IPS-18a (cell line): ENCODE results near the gene PIK3CG.
"Not testable (repeated sequence)": the region's sequence is repeated elsewhere in the genome, so short reads cannot be mapped to it uniquely, and the experiment has no call there.

Experiments
- H3K27ac ChIP-seq: one replicate; pipeline ENCODE4 v1.5.1; 2013; ENCODE audit warnings: low read length
- H3K27me3 ChIP-seq: one replicate; pipeline ENCODE4 v1.6.1; 2013; ENCODE audit warnings: mild to moderate bottlenecking, low read length; ENCODE audit not compliant: control insufficient read depth, insufficient read depth
- H3K36me3 ChIP-seq: one replicate; pipeline ENCODE4 v1.6.1; 2013; ENCODE audit warnings: low read depth, low read length; ENCODE audit not compliant: control insufficient read depth
- H3K4me1 ChIP-seq: one replicate; pipeline ENCODE4 v1.6.1; 2013; ENCODE audit warnings: low read depth, low read length; ENCODE audit not compliant: control insufficient read depth
- H3K4me3 ChIP-seq: one replicate; pipeline ENCODE4 v1.5.1; 2013; ENCODE audit warnings: low read length
- H3K9ac ChIP-seq: one replicate; pipeline ENCODE4 v1.6.1; 2013; ENCODE audit warnings: mild to moderate bottlenecking, low read length, moderate library complexity
- H3K9me3 ChIP-seq: one replicate; pipeline ENCODE4 v1.6.1; 2013; ENCODE audit warnings: low read depth, low read length; ENCODE audit not compliant: control insufficient read depth

Gene PIK3CG

DNA sequence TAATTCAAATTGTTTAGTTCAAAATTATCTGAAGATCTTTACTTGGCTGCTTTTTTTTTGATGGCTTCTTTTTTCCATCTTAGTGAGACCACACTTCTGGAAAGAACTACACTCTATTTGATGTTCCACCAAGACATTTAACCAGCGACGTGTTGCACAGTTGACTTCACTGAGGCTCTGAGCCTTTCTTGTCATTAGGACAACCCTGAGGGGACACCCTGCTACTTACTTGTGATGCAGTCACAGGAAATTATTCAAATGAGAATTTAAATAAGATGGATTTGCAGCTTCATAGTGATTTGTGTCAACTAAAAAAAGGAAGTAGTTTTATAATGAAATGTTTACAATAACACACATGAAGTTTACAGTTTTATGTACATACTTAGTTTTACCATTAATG, 25.6 kb upstream of the PIK3CG start:
- H3K27ac ChIP-seq: no peak overlapping the region

DNA sequence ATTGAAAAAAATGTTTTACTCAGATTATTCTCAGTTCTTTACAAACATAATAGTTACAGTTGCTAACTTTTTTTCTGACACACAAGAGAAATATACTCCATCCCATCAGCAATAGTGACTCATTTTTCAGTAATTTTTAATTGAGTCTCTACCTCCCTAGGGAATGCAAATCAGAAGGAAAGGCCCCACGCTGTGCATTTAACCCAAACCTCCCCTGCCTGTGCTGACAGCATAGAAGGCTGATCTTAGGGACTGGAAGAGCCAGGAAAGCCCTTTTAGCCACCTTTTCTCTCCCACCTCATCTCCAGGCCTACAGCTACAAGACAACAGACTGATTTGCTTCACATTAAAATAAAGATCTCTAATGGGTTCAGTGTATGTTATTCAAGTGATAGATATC, 24.7 kb upstream of the PIK3CG start:
- peaks cover 27% of the 10 kb centered on the region for H3K4me1 ChIP-seq
- no peak overlapping the region for H3K9ac ChIP-seq
- peaks cover 3% of the 10 kb centered on the region for H3K9me3 ChIP-seq
- no peaks in the 10 kb centered on the region for H3K36me3 ChIP-seq
- no peak overlapping the region for H3K4me3 ChIP-seq
- no peaks in the 10 kb centered on the region for H3K27me3 ChIP-seq
- no peak overlapping the region for H3K27ac ChIP-seq

More for the DNA sequence above, 25.6 kb upstream of the PIK3CG start:
- Histone ChIP-seq H3K4me3 (no peak overlapping the region), H3K9ac (no peak overlapping the region), H3K4me1 (peaks cover 27% of the 10 kb centered on the region), H3K27me3 (no peaks in the 10 kb centered on the region), H3K36me3 (no peaks in the 10 kb centered on the region), H3K9me3 (peaks cover 3% of the 10 kb centered on the region)

- H3K9ac ChIP-seq: no peak overlapping the region
- no peaks in the 10 kb centered on the region for H3K27me3 ChIP-seq
- no peak overlapping the region for H3K27ac ChIP-seq
These were observed 23.1 kb upstream of the PIK3CG start for GRCh38 chr7:106841896-106842390.

GRCh38 chr7:106844279-106844997, 20.6 kb upstream of the PIK3CG start:
- no peak overlapping the region for H3K4me3 ChIP-seq
- no peak overlapping the region for H3K9ac ChIP-seq
- H3K9me3 ChIP-seq: no peaks in the 10 kb centered on the region
- H3K36me3 ChIP-seq: no peaks in the 10 kb centered on the region
- peaks cover 26% of the 10 kb centered on the region for H3K4me1 ChIP-seq
- no peaks in the 10 kb centered on the region for H3K27me3 ChIP-seq
- H3K27ac ChIP-seq: no peak overlapping the region

More at GRCh38 chr7:106841896-106842390, 23.1 kb upstream of the PIK3CG start:
- Histone ChIP-seq H3K9me3 (peaks cover 3% of the 10 kb centered on the region), H3K36me3 (no peaks in the 10 kb centered on the region), H3K4me3 (no peak overlapping the region), H3K4me1 (peaks cover 27% of the 10 kb centered on the region)

GRCh38 chr7:106848049-106848448, 17.0 kb upstream of the PIK3CG start:
- Histone ChIP-seq H3K4me1 (no peaks in the 10 kb centered on the region), H3K36me3 (no peaks in the 10 kb centered on the region), H3K27me3 (no peaks in the 10 kb centered on the region), H3K9ac (no peak overlapping the region), H3K9me3 (no peaks in the 10 kb centered on the region), H3K4me3 (no peak overlapping the region), H3K27ac (no peak overlapping the region)

GRCh38 chr7:106848851-106849442, 16.1 kb upstream of the PIK3CG start:
- Histone ChIP-seq H3K9ac (no peak overlapping the region), H3K4me3 (no peak overlapping the region), H3K27ac (no peak overlapping the region), H3K4me1 (no peaks in the 10 kb centered on the region), H3K9me3 (no peaks in the 10 kb centered on the region), H3K36me3 (no peaks in the 10 kb centered on the region), H3K27me3 (no peaks in the 10 kb centered on the region)

DNA sequence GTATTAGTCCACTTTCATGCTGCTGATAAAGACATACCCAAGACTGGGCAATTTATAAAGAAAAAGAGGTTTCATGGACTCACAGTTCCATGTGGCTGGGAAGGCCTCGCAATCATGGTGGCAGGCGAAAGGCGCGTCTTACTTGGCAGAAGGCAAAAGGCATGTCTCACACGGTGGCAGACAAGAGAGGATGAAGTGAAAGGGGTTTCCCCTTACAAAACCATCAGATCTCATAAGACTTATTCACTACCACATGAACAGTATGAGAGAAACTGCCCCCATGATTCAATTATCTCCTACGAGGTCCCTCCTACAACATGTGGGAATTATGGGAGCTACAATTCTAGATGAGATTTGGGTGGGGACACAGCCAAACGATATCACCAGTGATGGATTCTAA, 13.4 kb upstream of the PIK3CG start:
- H3K27ac ChIP-seq, H3K36me3 ChIP-seq: not testable (repeated sequence)

DNA sequence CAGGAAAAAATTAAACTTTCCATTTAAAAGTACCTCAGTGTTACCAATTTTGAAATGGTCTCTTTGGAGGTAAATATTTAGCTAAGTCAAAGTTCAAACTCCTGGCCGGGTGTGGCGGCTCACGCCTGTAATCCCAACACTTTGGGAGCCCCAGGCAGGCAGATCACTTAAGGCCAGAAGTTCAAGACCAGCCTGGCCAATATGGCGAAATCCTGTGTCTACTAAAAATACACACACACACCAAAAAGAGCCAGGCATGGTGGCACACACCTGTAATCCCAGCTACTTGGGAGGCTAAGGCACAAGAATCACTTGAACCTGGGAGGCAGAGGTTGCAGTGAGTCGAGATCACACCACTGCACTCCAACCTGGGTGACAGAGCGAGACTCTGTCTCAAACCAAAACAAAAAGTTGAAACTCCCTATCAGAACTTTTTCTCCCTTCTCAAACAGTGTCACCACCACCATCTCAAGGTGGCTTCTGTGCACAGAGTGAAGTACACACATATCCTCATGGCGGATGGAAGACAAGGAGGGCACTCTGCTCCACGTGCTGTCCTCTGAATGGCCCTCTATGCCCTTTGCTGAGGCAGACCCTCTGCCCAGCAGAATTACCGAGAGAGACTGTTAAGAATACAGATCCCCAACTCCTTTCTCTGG, 11.7 kb upstream of the PIK3CG start:
- Histone ChIP-seq H3K4me1 (no peaks in the 10 kb centered on the region), H3K4me3 (no peak overlapping the region), H3K9me3 (no peaks in the 10 kb centered on the region), H3K9ac (no peak overlapping the region), H3K27me3 (no peaks in the 10 kb centered on the region), H3K27ac (no peak overlapping the region), H3K36me3 (no peaks in the 10 kb centered on the region)

More for the DNA sequence above, 13.4 kb upstream of the PIK3CG start:
- H3K4me1 ChIP-seq, H3K4me3 ChIP-seq, H3K9me3 ChIP-seq, H3K27me3 ChIP-seq, H3K9ac ChIP-seq: not testable (repeated sequence)

- Histone ChIP-seq H3K4me3 (no peak overlapping the region), H3K9me3 (no peaks in the 10 kb centered on the region), H3K36me3 (no peaks in the 10 kb centered on the region), H3K9ac (no peak overlapping the region), H3K4me1 (no peaks in the 10 kb centered on the region), H3K27ac (no peak overlapping the region), H3K27me3 (no peaks in the 10 kb centered on the region)
These were observed 9.4 kb upstream of the PIK3CG start for GRCh38 chr7:106855540-106856132.

- Histone ChIP-seq H3K4me3 (no peak overlapping the region), H3K27ac (no peak overlapping the region), H3K4me1 (no peaks in the 10 kb centered on the region), H3K9me3 (no peaks in the 10 kb centered on the region), H3K9ac (no peak overlapping the region), H3K27me3 (no peaks in the 10 kb centered on the region), H3K36me3 (no peaks in the 10 kb centered on the region)
These were observed 6.2 kb upstream of the PIK3CG start for GRCh38 chr7:106858618-106859532.
